Measurements from ENCODE around the gene CPZ.

GRCh38 chr4:8552581-8553205, 39.9 kb upstream of the CPZ start:
- TF ChIP-seq, protein P1, sequence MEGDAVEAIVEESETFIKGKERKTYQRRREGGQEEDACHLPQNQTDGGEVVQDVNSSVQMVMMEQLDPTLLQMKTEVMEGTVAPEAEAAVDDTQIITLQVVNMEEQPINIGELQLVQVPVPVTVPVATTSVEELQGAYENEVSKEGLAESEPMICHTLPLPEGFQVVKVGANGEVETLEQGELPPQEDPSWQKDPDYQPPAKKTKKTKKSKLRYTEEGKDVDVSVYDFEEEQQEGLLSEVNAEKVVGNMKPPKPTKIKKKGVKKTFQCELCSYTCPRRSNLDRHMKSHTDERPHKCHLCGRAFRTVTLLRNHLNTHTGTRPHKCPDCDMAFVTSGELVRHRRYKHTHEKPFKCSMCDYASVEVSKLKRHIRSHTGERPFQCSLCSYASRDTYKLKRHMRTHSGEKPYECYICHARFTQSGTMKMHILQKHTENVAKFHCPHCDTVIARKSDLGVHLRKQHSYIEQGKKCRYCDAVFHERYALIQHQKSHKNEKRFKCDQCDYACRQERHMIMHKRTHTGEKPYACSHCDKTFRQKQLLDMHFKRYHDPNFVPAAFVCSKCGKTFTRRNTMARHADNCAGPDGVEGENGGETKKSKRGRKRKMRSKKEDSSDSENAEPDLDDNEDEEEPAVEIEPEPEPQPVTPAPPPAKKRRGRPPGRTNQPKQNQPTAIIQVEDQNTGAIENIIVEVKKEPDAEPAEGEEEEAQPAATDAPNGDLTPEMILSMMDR (optimal IDR thresholded peaks at IDR 0.05 in 1 of 3, IDR thresholded peaks at IDR 0.05 in 1 of 3, conservative IDR thresholded peaks at IDR 0.05 in 1 of 3; ENCODE audit: extremely low read depth in 1 of 3, insufficient read depth in 2 of 3, low read length in 3 of 3): no peak
- no peak for TF ChIP-seq EZH2 (IDR thresholded peaks at IDR 0.05; ENCODE audit: low read length)
